HCT116 (cell line): Measurements from ENCODE around the gene CLEC4F. TPM values are rescaled to one million over a fixed set of nuclear protein-coding genes. Genes with fewer than 3 reads are reported as not detected.

Experiments
- ATAC-seq: fragments of 200-7000 bp; cut with Tn5 transposase; 2 replicates; pipeline ENCODE4 v1.9.1; 2020; ENCODE audit warnings: mild to moderate bottlenecking, moderate library complexity
- BruUV-seq: library from RNA; stranded (reverse); fragments of 400-500 nt; replicated peaks from 2 replicates; lab custom pipeline; 2021; lab: Mats Ljungman, UMichigan
- CTCF ChIA-PET: fragments of 300-600 bp; sonication (Branson Sonifier 250); formaldehyde crosslinking; loops from one replicate; lab custom pipeline; 2021; ENCODE audit warnings: antibody characterized with exemption; lab: Charles Lee
- POLR2A ChIA-PET: fragments of 300-600, 350-600 bp; sonication (Branson Sonifier 250); formaldehyde crosslinking; loops from one replicate; lab custom pipeline; 2021; ENCODE audit warnings: antibody characterized with exemption; lab: Charles Lee
- RAD21 ChIA-PET, 2 experiments: fragments of 300-600 bp; sonication (Branson Sonifier 250); formaldehyde crosslinking; loops; one replicate each; lab custom pipeline; 2023; ENCODE audit warnings: low total read pairs in 2 of 2; ENCODE audit not compliant: uncharacterized antibody in 2 of 2, unreplicated experiment in 2 of 2, low non-redundant PET in 1 of 2; lab: Charles Lee
- DNase-seq: peaks from one replicate; pipeline ENCODE4 v3.0.0-alpha.2; 2010; ENCODE audit warnings: low read depth, low spot score
- H2AFZ ChIP-seq: fragments of 200-600 bp; shearing (Covaris generic), sonication (generic); 2 replicates; pipeline ENCODE4 v1.6.1; 2017; ENCODE audit warnings: low read depth, mixed run types, mixed read lengths, antibody characterized with exemption, low read length; ENCODE audit not compliant: poor library complexity, severe bottlenecking
- H3K27ac ChIP-seq: 2 replicates; pipeline ENCODE4 v1.5.1; 2012; ENCODE audit warnings: low read depth, low read length
- H3K27me3 ChIP-seq: fragments of 200-600 bp; sonication (generic); 2 replicates; pipeline ENCODE4 v1.6.1; 2016; ENCODE audit warnings: mixed run types, low read length, mixed read lengths; ENCODE audit not compliant: insufficient read depth
- H3K36me3 ChIP-seq, 2 experiments: fragments of 200-500 bp in 1 of 2; fragments of 200-600 bp in 1 of 2; sonication (Bioruptor generic) in 1 of 2; sonication (generic) in 1 of 2; 2 replicates each; pipeline versions ENCODE4 v1.5.1 to v1.6.1; 2014 to 2016; ENCODE audit warnings: low read length in 2 of 2, inconsistent platforms in 1 of 2, mixed read lengths in 1 of 2, mixed run types in 1 of 2; ENCODE audit not compliant: insufficient read depth in 2 of 2, control insufficient read depth in 1 of 2
- H3K4me1 ChIP-seq, 2 experiments: fragments of 200-600 bp in 1 of 2; sonication (generic) in 1 of 2; 2 replicates each; pipeline versions ENCODE4 v1.5.1 to v1.6.1; 2012 to 2017; ENCODE audit warnings: low read length in 2 of 2, inconsistent platforms in 1 of 2, mild to moderate bottlenecking in 1 of 2, mixed read lengths in 1 of 2, mixed run types in 1 of 2, moderate library complexity in 1 of 2; ENCODE audit not compliant: insufficient read depth in 2 of 2, control insufficient read depth in 1 of 2
- H3K4me2 ChIP-seq: fragments of 200-600 bp; sonication (generic); 2 replicates; pipeline ENCODE4 v1.6.1; 2017; ENCODE audit warnings: mixed run types, low read length, mixed read lengths
- H3K4me3 ChIP-seq, 2 experiments: fragments of 200-600 bp in 1 of 2; sonication (generic) in 1 of 2; replicated peaks in 1 of 2; 2 replicates each; pipeline ENCODE4 v1.5.1; 2011 to 2016; ENCODE audit warnings: low read length in 2 of 2, control low read depth in 1 of 2, low read depth in 1 of 2, mild to moderate bottlenecking in 1 of 2, mixed read lengths in 1 of 2, mixed run types in 1 of 2
- H3K79me2 ChIP-seq: fragments of 200-600 bp; sonication (generic); 2 replicates; pipeline ENCODE4 v1.6.1; 2017; ENCODE audit warnings: mild to moderate bottlenecking, mixed run types, low read length, moderate library complexity, mixed read lengths; ENCODE audit not compliant: insufficient read depth
- H3K9ac ChIP-seq: fragments of 200-600 bp; sonication (generic); 2 replicates; pipeline ENCODE4 v1.6.1; 2016; ENCODE audit warnings: low read length, mixed read lengths
- H3K9me2 ChIP-seq: fragments of 200-600 bp; sonication (generic), shearing (Covaris generic); 2 replicates; pipeline ENCODE4 v1.6.1; 2017; ENCODE audit warnings: mixed run types, mild to moderate bottlenecking, moderate library complexity; ENCODE audit not compliant: insufficient read depth
- H3K9me3 ChIP-seq, 2 experiments: fragments of 200-500 bp in 1 of 2; fragments of 200-600 bp in 1 of 2; sonication (Bioruptor generic) in 1 of 2; sonication (generic) in 1 of 2; 2 replicates each; pipeline ENCODE4 v1.6.1; 2014 to 2017; ENCODE audit warnings: low read length in 2 of 2, mixed read lengths in 2 of 2, inconsistent platforms in 1 of 2, low read depth in 1 of 2, mild to moderate bottlenecking in 1 of 2, mixed run types in 1 of 2, moderate library complexity in 1 of 2; ENCODE audit not compliant: control insufficient read depth in 1 of 2, insufficient read depth in 1 of 2
- H4K20me1 ChIP-seq: fragments of 200-600 bp; sonication (generic), shearing (Covaris generic); 2 replicates; pipeline ENCODE4 v1.6.1; 2017; ENCODE audit warnings: mixed run types, mild to moderate bottlenecking, moderate library complexity; ENCODE audit not compliant: insufficient read depth
- CEBPB ChIP-seq: IDR thresholded peaks from 2 replicates; pipeline ENCODE4 v1.6.1; 2012; ENCODE audit warnings: low read depth
- ELF1 ChIP-seq: IDR thresholded peaks from 2 replicates; pipeline ENCODE4 v1.6.1; 2012; ENCODE audit warnings: low read depth, borderline replicate concordance
- EZH2phosphoT487 ChIP-seq: fragments of 200-600 bp; IDR thresholded peaks from 2 replicates; pipeline ENCODE4 v1.6.1; 2018; ENCODE audit warnings: antibody characterized with exemption, borderline replicate concordance
- FOSL1 ChIP-seq: IDR thresholded peaks from 2 replicates; pipeline ENCODE4 v1.6.1; 2012; ENCODE audit warnings: low read depth
- POLR2A ChIP-seq: IDR thresholded peaks from 2 replicates; pipeline ENCODE4 v1.7.0; 2011; ENCODE audit warnings: borderline replicate concordance; ENCODE audit not compliant: insufficient read depth, insufficient read length; ENCODE audit errors: extremely low read depth
- SIN3A ChIP-seq: IDR thresholded peaks from 2 replicates; pipeline ENCODE4 v1.6.1; 2012; ENCODE audit warnings: low read depth
- TCF7L2 ChIP-seq: IDR thresholded peaks from 2 replicates; pipeline ENCODE4 v1.7.0; 2011; ENCODE audit warnings: borderline replicate concordance, inconsistent platforms; ENCODE audit not compliant: insufficient read depth, insufficient read length; ENCODE audit errors: extremely low read depth
- YY1 ChIP-seq: IDR thresholded peaks from 2 replicates; pipeline ENCODE4 v1.6.1; 2011; ENCODE audit warnings: low read length, low read depth, moderate library complexity, mild to moderate bottlenecking; ENCODE audit not compliant: insufficient replicate concordance; ENCODE audit errors: extremely low read depth
- ZFX ChIP-seq: fragments of 450-650 bp; IDR thresholded peaks from 2 replicates; pipeline ENCODE4 v1.6.1; 2017
- ZNF274 ChIP-seq: fragments of 200-500 bp; sonication (Bioruptor generic); IDR thresholded peaks from 2 replicates; pipeline ENCODE4 v1.6.1; 2014; ENCODE audit warnings: mild to moderate bottlenecking, low read depth, low read length, inconsistent platforms
- intact Hi-C: fragments of 100-400 bp; cut with micrococcal nuclease; formaldehyde crosslinking; loops from 2 replicates; pipeline ENCODE4 v1.10.0; 2022
- total RNA-seq: library from RNA; stranded (reverse); gene quantifications from one replicate; pipeline ENCODE4 v1.2.1, GENCODE V29; 2021; ENCODE audit not compliant: unreplicated experiment
- TF ChIP-seq, protein P1 (sequence below): IDR thresholded peaks from 2 replicates; pipeline ENCODE4 v1.6.1; 2012
- TF ChIP-seq, protein P2 (sequence below): IDR thresholded peaks from 2 replicates; pipeline ENCODE4 v1.6.1; 2012
- TF ChIP-seq, protein P3 (sequence below), 3 experiments: fragments of 200-600 bp in 1 of 3; sonication (generic) in 1 of 3; IDR thresholded peaks in 2 of 3; conservative IDR thresholded peaks in 1 of 3; 2 replicates each; pipeline ENCODE4 v1.5.1; 2012 to 2017; ENCODE audit warnings: low read depth in 2 of 3, low read length in 2 of 3, antibody characterized with exemption in 1 of 3, borderline replicate concordance in 1 of 3, control low read depth in 1 of 3, mild to moderate bottlenecking in 1 of 3, mixed read lengths in 1 of 3, mixed run types in 1 of 3, moderate library complexity in 1 of 3; ENCODE audit not compliant: insufficient read depth in 1 of 3

The CLEC4F gene
- total RNA-seq, 1 experiment from 2014 or later, result not detected

GRCh38 chr2:70806013-70806412 lies 14.4 kb downstream of the CLEC4F start:
- BruUV-seq, result no TSS peak
- RAD21 ChIA-PET, result no interaction called here
- H3K27ac ChIP-seq, result no peak overlapping the region
- no peak overlapping the region for H3K9ac ChIP-seq
- H3K4me3 ChIP-seq, result no peak overlapping the region
- no peak for ATAC-seq
- CTCF ChIA-PET, result no interaction called here
- H4K20me1 ChIP-seq, result no peaks in the 10 kb centered on the region
- H3K9me3 ChIP-seq, result no peaks in the 10 kb centered on the region
- H3K4me2 ChIP-seq, result no peak overlapping the region
- no peak for TF ChIP-seq TCF7L2
- TF ChIP-seq, protein P1, sequence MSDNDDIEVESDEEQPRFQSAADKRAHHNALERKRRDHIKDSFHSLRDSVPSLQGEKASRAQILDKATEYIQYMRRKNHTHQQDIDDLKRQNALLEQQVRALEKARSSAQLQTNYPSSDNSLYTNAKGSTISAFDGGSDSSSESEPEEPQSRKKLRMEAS, result no peak
- TF ChIP-seq CEBPB, result no peak
- no peak for TF ChIP-seq EZH2phosphoT487
- TF ChIP-seq FOSL1, result no peak
- TF ChIP-seq POLR2A, result no peak
- no peak for TF ChIP-seq ZNF274
- TF ChIP-seq SIN3A, result no peak
- TF ChIP-seq ZFX, result no peak
- TF ChIP-seq, protein P2, sequence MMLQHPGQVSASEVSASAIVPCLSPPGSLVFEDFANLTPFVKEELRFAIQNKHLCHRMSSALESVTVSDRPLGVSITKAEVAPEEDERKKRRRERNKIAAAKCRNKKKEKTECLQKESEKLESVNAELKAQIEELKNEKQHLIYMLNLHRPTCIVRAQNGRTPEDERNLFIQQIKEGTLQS, result no peak
- TF ChIP-seq YY1, result no peak
- TF ChIP-seq ELF1, result no peak
- TF ChIP-seq, protein P3, sequence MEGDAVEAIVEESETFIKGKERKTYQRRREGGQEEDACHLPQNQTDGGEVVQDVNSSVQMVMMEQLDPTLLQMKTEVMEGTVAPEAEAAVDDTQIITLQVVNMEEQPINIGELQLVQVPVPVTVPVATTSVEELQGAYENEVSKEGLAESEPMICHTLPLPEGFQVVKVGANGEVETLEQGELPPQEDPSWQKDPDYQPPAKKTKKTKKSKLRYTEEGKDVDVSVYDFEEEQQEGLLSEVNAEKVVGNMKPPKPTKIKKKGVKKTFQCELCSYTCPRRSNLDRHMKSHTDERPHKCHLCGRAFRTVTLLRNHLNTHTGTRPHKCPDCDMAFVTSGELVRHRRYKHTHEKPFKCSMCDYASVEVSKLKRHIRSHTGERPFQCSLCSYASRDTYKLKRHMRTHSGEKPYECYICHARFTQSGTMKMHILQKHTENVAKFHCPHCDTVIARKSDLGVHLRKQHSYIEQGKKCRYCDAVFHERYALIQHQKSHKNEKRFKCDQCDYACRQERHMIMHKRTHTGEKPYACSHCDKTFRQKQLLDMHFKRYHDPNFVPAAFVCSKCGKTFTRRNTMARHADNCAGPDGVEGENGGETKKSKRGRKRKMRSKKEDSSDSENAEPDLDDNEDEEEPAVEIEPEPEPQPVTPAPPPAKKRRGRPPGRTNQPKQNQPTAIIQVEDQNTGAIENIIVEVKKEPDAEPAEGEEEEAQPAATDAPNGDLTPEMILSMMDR (IDR thresholded peaks at IDR 0.05 in 2 of 3, conservative IDR thresholded peaks at IDR 0.05 in 1 of 3; ENCODE audit: borderline replicate concordance in 1 of 3, insufficient read depth in 1 of 3, low read depth in 2 of 3, low read length in 2 of 3), result no peak
- H3K9me2 ChIP-seq, result no peaks in the 10 kb centered on the region
- no peaks in the 10 kb centered on the region for H3K4me1 ChIP-seq
- no peaks in the 10 kb centered on the region for H3K27me3 ChIP-seq
- no peak overlapping the region for H2AFZ ChIP-seq
- H3K36me3 ChIP-seq, result no peaks in the 10 kb centered on the region
- DNase-seq, result no peak
- intact Hi-C loops, result loop anchor here (1.0 kb wide), 1 partner anchor 18 kb away; no protein-coding TSS in a partner anchor
- no peaks in the 10 kb centered on the region for H3K79me2 ChIP-seq
- POLR2A ChIA-PET, result interaction anchor here (1.5 kb wide), 1 partner anchor 142 kb away, joined by 3 read pairs; no protein-coding TSS in a partner anchor
